Thoracic aorta (tissue), 2 donors: ENCODE data around the gene S100A5. TPM values are rescaled to one million over a fixed set of nuclear protein-coding genes. Genes with fewer than 3 reads are reported as not detected.
"Not testable (repeated sequence)": the region's sequence is repeated elsewhere in the genome, so short reads cannot be mapped to it uniquely, and the experiment has no call there.

Source experiments
- ATAC-seq: fragments of 150-250 bp; one replicate; pipeline ENCODE4 v1.8.0; 2017; ENCODE audit warnings: low read depth; ENCODE audit not compliant: insufficient number of reproducible peaks, low FRiP score
- DNase-seq: peaks from one replicate; pipeline ENCODE4 v3.0.0-alpha.2; 2020; ENCODE audit warnings: low spot score
- H3K27ac ChIP-seq, 2 donors: fragments of 200-600 bp; sonication (generic); 1 replicate in 1 of 2; 2 replicates in 1 of 2; pipeline ENCODE4 v1.5.1; 2016; ENCODE audit warnings: mild to moderate bottlenecking in 2 of 2, moderate library complexity in 2 of 2
- H3K27me3 ChIP-seq: fragments of 200-600 bp; sonication (generic); replicated peaks from 2 replicates; pipeline ENCODE4 v1.6.0; 2016; ENCODE audit warnings: mild to moderate bottlenecking; ENCODE audit not compliant: insufficient read depth
- H3K36me3 ChIP-seq: fragments of 200-600 bp; sonication (generic); one replicate; pipeline ENCODE4 v1.5.1; 2016
- H3K4me1 ChIP-seq, 2 donors: fragments of 200-600 bp; sonication (generic); 1 replicate in 1 of 2; 2 replicates in 1 of 2; pipeline versions ENCODE4 v1.5.1 to v1.6.0; 2016; ENCODE audit warnings: low read depth in 2 of 2, mild to moderate bottlenecking in 1 of 2; ENCODE audit not compliant: control insufficient read depth in 1 of 2
- H3K4me3 ChIP-seq: fragments of 200-600 bp; sonication (generic); 2 replicates; pipeline ENCODE4 v1.5.1; 2016; ENCODE audit warnings: mild to moderate bottlenecking
- H3K9me3 ChIP-seq: fragments of 200-600 bp; sonication (generic); 2 replicates; pipeline ENCODE4 v1.5.1; 2016
- total RNA-seq, 2 donors: library from RNA; depleted of rRNA; stranded (reverse); fragments of >200 nt; gene quantifications; one replicate each; pipeline versions ENCODE4 v1.1.0 to v1.2.3, GENCODE V29; 2016
- TF ChIP-seq, protein P1 (sequence below): fragments of 200-600 bp; sonication (generic); IDR thresholded peaks from one replicate; pipeline ENCODE4 v1.5.1; 2019; ENCODE audit warnings: antibody characterized with exemption

Gene S100A5
- total RNA-seq, 2 donors from 2014 or later, result not detected

DNA sequence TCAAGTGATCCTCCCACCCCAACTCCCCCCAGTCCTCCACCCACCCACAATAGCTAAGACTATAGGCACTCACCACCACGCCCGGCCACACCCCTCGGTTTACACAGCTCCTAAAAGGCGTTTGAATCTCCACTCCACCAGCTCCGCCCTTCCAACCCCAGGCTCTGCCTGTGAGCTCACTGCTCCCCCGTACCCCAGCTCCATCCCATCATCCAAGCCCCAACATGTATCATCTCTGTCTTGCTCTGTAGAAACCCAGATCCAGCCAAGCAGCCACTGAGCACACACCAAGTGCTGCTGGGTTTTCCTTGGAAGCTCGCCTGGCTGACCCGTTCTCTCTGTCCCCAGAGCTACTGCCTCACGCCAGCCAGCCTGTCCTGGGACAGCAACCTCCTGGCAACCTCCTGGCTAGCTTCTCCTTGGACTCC, 36.9 kb upstream of the S100A5 start:
- no peak for ATAC-seq
- TF ChIP-seq, protein P1, sequence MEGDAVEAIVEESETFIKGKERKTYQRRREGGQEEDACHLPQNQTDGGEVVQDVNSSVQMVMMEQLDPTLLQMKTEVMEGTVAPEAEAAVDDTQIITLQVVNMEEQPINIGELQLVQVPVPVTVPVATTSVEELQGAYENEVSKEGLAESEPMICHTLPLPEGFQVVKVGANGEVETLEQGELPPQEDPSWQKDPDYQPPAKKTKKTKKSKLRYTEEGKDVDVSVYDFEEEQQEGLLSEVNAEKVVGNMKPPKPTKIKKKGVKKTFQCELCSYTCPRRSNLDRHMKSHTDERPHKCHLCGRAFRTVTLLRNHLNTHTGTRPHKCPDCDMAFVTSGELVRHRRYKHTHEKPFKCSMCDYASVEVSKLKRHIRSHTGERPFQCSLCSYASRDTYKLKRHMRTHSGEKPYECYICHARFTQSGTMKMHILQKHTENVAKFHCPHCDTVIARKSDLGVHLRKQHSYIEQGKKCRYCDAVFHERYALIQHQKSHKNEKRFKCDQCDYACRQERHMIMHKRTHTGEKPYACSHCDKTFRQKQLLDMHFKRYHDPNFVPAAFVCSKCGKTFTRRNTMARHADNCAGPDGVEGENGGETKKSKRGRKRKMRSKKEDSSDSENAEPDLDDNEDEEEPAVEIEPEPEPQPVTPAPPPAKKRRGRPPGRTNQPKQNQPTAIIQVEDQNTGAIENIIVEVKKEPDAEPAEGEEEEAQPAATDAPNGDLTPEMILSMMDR, result no peak
- Histone ChIP-seq H3K27me3 (no peaks in the 10 kb centered on the region), H3K4me3 (no peak overlapping the region), H3K4me1 (peaks cover 5 to 17% of the 10 kb centered on the region in 2 donors), H3K9me3 (no peaks in the 10 kb centered on the region), H3K36me3 (no peaks in the 10 kb centered on the region), H3K27ac (no peak overlapping the region)
- DNase-seq, result no peak

DNA sequence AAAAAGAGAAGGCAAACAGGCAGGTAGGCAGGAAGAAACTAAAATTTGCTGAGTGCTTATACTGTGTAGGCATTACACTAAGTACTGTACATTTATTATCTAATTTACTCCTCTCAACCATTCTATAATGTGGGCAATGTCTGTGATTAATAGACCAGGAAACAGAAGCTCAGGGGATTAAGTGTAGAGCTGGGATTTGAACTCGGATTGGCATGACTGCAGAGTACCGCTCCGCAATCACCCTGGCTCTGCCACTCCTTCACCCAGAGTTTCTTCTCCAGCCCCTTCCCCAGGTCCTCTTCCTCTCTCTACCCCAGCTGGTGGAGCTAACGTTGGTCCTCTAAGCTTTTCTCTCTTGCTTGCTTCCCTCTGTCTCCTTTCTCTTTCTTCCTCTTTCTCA, 36.4 kb upstream of the S100A5 start:
- Histone ChIP-seq H3K27me3 (no peaks in the 10 kb centered on the region), H3K4me3 (no peak overlapping the region), H3K9me3 (no peaks in the 10 kb centered on the region), H3K36me3 (no peaks in the 10 kb centered on the region), H3K4me1 (peaks cover 5 to 22% of the 10 kb centered on the region in 2 donors), H3K27ac (no peak overlapping the region)
- DNase-seq (no peak), ATAC-seq (no peak)
- TF ChIP-seq, protein P1, result no peak

DNA sequence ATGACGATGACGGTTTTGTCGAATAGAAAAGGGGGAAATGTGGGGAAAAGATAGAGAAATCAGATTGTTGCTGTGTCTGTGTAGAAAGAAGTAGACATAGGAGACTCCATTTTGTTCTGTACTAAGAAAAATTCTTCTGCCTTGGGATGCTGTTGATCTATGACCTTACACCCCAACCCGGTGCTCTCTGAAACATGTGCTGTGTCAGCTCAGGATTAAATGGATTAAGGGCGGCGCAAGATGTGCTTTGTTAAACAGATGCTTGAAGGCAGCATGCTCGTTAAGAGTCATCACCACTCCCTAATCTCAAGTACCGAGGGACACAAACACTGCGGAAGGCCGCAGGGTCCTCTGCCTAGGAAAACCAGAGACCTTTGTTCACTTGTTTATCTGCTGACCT, 34.8 kb upstream of the S100A5 start:
- not testable (repeated sequence) for H3K27me3 ChIP-seq, DNase-seq, ATAC-seq, H3K36me3 ChIP-seq, H3K27ac ChIP-seq, H3K9me3 ChIP-seq, H3K4me3 ChIP-seq
- H3K4me1 ChIP-seq, result peaks cover 5 to 26% of the 10 kb centered on the region in 2 donors

DNA sequence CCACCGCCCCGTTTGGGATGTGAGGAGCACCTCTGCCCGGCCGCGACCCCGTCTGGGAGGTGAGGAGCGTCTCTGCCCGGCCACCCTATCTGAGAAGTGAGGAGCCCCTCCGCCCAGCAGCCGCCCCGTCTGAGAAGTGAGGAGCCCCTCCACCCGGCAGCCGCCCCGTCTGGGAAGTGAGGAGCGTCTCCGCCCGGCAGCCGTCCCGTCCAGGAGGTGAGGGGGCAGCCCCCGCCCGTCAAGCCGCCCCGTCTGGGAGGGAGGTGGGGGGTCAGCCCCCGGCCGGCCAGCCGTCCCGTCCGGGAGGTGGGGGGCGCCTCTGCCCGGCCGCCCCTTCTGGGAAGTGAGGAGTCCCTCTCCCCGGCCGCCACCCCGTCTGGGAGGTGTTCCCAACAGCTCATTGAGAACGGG, 34.4 kb upstream of the S100A5 start:
- H3K27ac ChIP-seq, H3K9me3 ChIP-seq, H3K36me3 ChIP-seq, H3K27me3 ChIP-seq, DNase-seq, ATAC-seq, H3K4me3 ChIP-seq: not testable (repeated sequence)
- peaks cover 5 to 26% of the 10 kb centered on the region in 2 donors for H3K4me1 ChIP-seq

DNA sequence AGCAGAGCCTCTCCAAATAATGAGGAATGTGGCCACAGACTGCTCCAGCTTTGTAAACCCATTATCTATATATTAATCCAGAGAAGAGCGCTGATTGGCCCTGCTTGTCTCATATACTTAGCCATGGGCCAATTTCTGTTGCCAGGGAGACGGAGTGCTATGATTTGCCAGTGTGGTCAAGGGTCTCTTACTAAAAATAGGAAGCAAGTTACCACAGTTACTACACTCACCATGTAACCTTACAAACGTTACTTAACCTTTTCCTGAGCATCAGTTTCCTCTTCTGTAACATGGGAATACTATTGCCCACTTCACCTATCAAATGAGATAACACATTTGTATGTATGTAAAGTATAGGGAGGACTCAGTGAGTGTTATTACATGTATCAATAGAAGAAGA, 32.6 kb upstream of the S100A5 start:
- no peaks in the 10 kb centered on the region for H3K27me3 ChIP-seq
- H3K36me3 ChIP-seq, result no peaks in the 10 kb centered on the region
- peak overlapping the region; percentile 64 to 75 for H3K27ac ChIP-seq
- H3K9me3 ChIP-seq, result no peaks in the 10 kb centered on the region
- TF ChIP-seq, protein P1, result no peak
- H3K4me1 ChIP-seq, result peaks cover 5 to 33% of the 10 kb centered on the region in 2 donors
- ATAC-seq (no peak), DNase-seq (no peak)
- H3K4me3 ChIP-seq, result no peak overlapping the region

DNA sequence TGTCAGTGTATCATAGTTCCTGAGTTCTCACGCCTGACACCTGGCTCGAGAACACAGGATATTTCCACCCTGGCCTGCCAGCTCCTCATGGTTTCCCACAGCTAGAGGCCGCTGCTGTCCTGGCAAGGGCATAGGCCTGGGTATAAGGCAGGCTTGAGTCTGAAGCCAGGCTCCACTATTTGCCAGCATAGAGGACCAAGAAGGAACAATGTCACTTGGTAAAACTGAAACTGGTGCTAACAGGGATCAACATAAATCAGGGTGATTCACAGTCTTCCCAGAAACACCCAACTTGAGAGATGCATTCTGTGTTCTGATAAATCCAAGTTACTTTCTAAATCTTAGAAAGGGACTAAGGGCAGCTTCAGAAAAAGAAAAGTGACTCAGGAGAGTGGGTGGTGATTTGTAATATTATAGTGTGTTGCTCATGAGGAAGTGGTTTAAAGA, 31.9 kb upstream of the S100A5 start:
- ATAC-seq (peak; percentile 87), DNase-seq (peak; percentile 77)
- peak overlapping the region; percentile 64 to 75 for H3K27ac ChIP-seq
- TF ChIP-seq, protein P1, result peak; percentile 76
- peaks cover 12 to 35% of the 10 kb centered on the region in 2 donors for H3K4me1 ChIP-seq
- no peaks in the 10 kb centered on the region for H3K9me3 ChIP-seq
- peak overlapping the region; percentile 27 for H3K4me3 ChIP-seq
- no peaks in the 10 kb centered on the region for H3K27me3 ChIP-seq
- no peaks in the 10 kb centered on the region for H3K36me3 ChIP-seq
